ENCODE measurements around the gene EVA1C. TPM values are rescaled to one million over a fixed set of nuclear protein-coding genes. Genes with fewer than 3 reads are reported as not detected.
A peak's percentile ranks its signal among the peaks of the same experiment; 100 is the strongest.
"Not testable (repeated sequence)": the region's sequence is repeated elsewhere in the genome, so short reads cannot be mapped to it uniquely, and the experiment has no call there.

EVA1C gene
- total RNA-seq, 6 experiments from 2014 or later = 2.7 to 13.8 (median 11.3) TPM

- H3K27me3 Mint-ChIP-seq (ENCODE audit: insufficient read depth) = peaks cover 2% of the 10 kb centered on the region
- H3K4me3 Mint-ChIP-seq = peak overlapping the region; percentile 46; the same call in 1 of the 2 replicates
- TF ChIP-seq CTCF (IDR thresholded peaks at IDR 0.05) = no peak
- H3K4me1 Mint-ChIP-seq (ENCODE audit: low read depth) = peaks cover 55% of the 10 kb centered on the region
- H3K9me3 Mint-ChIP-seq = peaks cover 5% of the 10 kb centered on the region
- no peak for DNase-seq
- H3K36me3 Mint-ChIP-seq (ENCODE audit: low read depth) = peaks cover 14% of the 10 kb centered on the region
- H3K27ac Mint-ChIP-seq = peak overlapping the region; percentile 77; the same call in 1 of the 2 replicates
Measured at GRCh38 chr21:32426592-32427051, 14.1 kb downstream of the EVA1C start.

- Mint-ChIP-seq H3K4me3 (no peak overlapping the region; the same call in 1 of the 2 replicates), H3K36me3 (ENCODE audit: low read depth) (peaks cover 8% of the 10 kb centered on the region; the same call in 1 of the 2 replicates), H3K9me3 (no peaks in the 10 kb centered on the region; the same call in 1 of the 2 replicates), H3K4me1 (ENCODE audit: low read depth) (peaks cover 44% of the 10 kb centered on the region), H3K27ac (peak overlapping the region; percentile 33), H3K27me3 (ENCODE audit: insufficient read depth) (peaks cover 6% of the 10 kb centered on the region)
- DNase-seq = no peak
- no peak for TF ChIP-seq CTCF (IDR thresholded peaks at IDR 0.05)
Measured at GRCh38 chr21:32427958-32428623, 15.6 kb downstream of the EVA1C start.

- not testable (repeated sequence) for H3K9me3 Mint-ChIP-seq; H3K4me3 Mint-ChIP-seq; H3K27ac Mint-ChIP-seq; H3K4me1 Mint-ChIP-seq (ENCODE audit: low read depth); H3K27me3 Mint-ChIP-seq (ENCODE audit: insufficient read depth); DNase-seq; H3K36me3 Mint-ChIP-seq (ENCODE audit: low read depth)
Measured at GRCh38 chr21:32432982-32433660, 20.6 kb downstream of the EVA1C start.

GRCh38 chr21:32437729-32438128 is 25.2 kb downstream of the EVA1C start:
- H3K9me3 Mint-ChIP-seq = no peaks in the 10 kb centered on the region
- H3K36me3 Mint-ChIP-seq (ENCODE audit: low read depth) = no peaks in the 10 kb centered on the region; the same call in 1 of the 2 replicates
- H3K4me1 Mint-ChIP-seq (ENCODE audit: low read depth) = no peaks in the 10 kb centered on the region
- no peak for TF ChIP-seq CTCF (IDR thresholded peaks at IDR 0.05)
- no peak for DNase-seq
- no peak overlapping the region for H3K27ac Mint-ChIP-seq
- H3K27me3 Mint-ChIP-seq (ENCODE audit: insufficient read depth) = peaks cover 15% of the 10 kb centered on the region
- H3K4me3 Mint-ChIP-seq = no peak overlapping the region

GRCh38 chr21:32442566-32443318 is 30.2 kb downstream of the EVA1C start:
- H3K27me3 Mint-ChIP-seq (ENCODE audit: insufficient read depth) = peaks cover 12% of the 10 kb centered on the region
- no peak overlapping the region for H3K27ac Mint-ChIP-seq
- TF ChIP-seq CTCF (IDR thresholded peaks at IDR 0.05) = no peak
- H3K36me3 Mint-ChIP-seq (ENCODE audit: low read depth) = peaks cover 8% of the 10 kb centered on the region
- H3K9me3 Mint-ChIP-seq = peaks cover 6% of the 10 kb centered on the region; the same call in 1 of the 2 replicates
- no peak for DNase-seq
- H3K4me1 Mint-ChIP-seq (ENCODE audit: low read depth) = no peaks in the 10 kb centered on the region
- H3K4me3 Mint-ChIP-seq = no peak overlapping the region
